ENCODE data around the gene DEPDC4.

DEPDC4 gene

DNA sequence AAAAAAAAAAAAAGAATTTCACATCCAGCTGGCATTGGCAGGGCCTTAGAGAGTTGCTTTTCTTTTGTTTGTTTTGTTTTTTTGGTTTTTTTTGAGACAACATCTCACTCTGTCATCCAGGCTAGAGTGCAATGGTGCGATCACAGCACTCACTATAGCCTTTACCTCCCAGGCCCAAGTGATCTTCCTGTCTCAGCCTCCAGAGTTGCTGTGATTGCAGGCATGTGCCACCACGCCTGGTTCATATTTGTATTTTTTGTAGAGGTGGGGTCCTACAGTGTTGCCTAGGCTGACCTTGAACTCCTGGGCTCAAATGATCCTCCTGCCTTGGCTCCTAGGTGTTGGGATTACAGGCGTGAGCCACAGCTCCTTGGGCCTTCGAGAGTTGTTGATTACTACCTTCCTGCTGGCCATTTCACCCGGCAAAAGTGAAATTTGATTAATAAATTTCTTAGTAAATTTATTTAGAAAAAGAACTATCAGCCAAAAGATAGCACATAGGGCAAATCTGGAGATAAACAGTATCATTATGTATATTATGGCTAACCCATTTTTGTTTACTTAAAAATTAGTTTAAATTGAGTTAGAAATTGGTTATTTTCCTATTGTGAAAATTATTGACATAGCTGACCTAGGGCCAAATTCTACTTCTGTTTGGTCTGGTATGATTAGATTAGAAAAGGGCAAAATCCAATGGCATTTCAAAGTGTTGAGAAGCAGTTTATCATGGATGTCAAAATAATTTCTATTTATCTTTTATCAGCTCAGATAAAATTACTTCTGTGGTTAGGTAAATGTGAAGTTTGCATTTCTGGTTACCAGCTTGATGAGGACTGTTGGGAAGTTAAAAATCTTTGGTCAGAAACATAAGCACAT lies 53.6 kb downstream of the DEPDC4 start:
- no peak for DNase-seq (ENCODE audit: low read depth)

DNA sequence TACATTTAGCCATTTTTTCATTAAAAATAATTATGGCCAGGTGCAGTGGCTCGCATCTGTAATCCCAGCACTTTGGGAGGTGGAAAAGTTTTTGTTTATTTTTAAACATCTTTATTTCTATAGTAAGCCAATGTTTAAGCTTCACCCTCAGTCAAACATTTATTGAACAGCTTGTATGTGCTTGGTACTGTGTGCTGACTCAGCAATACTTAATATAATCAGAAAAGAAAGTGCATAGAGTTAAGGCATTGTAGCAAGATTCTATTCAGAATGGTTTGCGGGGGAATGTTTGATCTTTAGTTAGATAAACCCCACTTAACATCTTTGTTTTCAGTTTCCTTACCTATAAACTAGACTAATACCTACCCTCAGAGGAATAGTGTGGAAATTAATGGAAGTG lies 55.2 kb downstream of the DEPDC4 start:
- no peak for DNase-seq (ENCODE audit: low read depth)

DNA sequence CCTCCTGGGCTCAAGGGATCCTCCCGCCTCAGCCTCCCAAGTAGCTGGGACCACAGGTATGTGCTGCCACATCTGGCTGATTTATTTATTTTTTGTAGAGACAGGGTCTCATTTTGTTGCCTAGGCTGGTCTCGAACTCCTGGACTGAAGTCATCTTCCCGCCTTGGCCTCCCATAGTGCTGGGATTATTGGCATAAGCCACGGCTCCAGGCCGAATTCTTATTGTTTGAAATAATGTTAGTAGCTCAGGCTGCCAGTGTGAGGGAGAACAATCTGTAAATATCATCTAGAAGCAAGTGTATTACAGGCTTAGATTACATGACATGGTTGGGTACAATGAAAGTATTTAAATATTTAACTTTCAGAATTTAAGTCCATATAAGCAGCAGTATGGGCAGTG lies 58.0 kb downstream of the DEPDC4 start:
- no peak for DNase-seq (ENCODE audit: low read depth)

DNA sequence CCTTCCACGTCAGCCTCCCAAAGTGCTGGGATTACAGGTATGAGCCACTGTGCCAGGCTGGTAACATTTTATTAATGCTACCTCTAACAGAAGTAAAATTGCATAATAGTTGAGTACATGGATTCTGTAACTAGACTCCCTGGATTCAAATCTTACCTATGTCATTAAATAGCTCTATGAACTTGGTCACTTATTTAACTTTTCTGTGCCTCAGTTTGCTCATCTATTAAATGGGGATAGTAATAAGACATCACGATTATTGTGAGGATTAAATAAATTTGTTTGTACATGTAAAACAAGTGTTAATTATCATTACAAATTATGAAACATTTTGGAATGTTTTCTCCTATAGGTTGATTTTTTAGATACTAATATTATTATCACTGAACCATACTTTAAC lies 59.6 kb downstream of the DEPDC4 start:
- no peak for DNase-seq (ENCODE audit: low read depth)

DNA sequence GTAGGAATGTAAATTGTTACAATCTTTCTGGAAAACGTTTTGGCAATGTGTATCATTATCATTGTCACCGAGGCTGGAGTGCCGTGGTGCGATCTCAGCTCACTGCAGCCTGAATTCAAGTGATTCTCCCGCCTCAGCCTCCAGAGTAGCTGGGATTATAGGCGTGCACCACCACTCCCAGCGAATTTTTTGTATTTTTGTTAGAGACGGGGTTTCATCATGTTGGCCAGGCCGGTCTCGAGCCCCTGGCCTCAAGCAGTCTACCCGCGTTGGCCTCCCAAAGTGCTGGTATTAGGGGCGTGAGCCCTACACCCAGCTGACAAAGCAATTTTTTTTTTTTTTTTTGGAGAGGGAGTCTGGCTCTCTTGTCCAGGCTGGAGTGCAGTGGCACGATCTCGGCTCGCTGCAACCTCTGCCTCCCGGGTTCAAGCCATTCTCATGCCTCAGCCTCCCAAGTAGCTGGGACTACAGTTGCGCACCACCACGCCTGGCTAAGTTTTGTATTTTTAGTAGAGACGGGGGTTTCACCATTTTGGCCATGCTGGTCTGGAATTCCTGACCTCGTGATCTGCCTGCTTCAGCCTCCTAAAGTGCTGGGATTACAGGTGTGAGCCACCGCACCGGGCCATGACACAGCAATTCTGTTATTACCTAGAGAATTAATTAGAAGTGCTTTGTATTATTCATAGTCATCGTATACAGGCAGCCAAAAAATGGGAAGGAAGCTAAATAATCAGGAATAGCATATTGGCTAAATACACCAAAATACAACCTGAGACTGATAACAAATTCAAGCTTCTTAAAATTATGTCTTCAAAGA lies 65.1 kb downstream of the DEPDC4 start:
- no peak for DNase-seq (ENCODE audit: low read depth)

DNA sequence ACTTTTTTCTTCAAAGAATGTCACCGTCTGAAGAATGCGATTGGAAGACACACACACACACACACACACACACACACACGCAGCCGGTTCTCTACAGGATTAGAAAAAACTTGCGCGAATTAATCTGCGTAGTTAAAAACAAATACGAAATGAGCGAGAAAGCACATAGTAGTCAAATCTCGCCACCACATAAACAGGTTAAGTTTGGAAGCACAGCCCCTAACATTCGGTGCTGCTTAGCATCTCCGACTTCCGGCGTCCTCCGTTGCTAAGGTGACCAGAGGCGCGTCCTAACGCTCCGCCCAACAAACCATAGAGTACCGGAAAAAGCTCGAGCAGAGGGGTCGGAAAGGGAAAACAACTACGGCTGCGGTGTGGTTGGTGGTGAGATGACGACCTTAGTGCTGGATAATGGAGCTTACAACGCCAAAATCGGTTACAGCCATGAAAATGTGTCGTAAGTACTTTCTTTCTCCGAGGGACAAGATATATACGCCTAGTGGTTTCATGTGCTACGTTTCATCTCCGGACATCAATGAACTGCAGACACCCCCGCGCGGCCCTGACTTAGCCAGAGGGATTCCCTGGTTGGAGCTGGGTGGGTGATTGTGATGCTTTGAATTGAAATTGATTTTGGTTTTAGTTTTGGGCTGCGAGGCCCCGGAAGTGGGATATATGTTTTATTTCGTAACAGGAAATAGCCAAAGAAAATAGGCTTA lies 66.3 kb downstream of the DEPDC4 start, which contains the start of gene ACTR6:
TSS of gene ACTR6 (plus strand) at position 353 of the 719 bp plus-strand sequence. CDS start at position 390, 37 bp downstream.
- peak; percentile 88 for DNase-seq (ENCODE audit: low read depth)

DNA sequence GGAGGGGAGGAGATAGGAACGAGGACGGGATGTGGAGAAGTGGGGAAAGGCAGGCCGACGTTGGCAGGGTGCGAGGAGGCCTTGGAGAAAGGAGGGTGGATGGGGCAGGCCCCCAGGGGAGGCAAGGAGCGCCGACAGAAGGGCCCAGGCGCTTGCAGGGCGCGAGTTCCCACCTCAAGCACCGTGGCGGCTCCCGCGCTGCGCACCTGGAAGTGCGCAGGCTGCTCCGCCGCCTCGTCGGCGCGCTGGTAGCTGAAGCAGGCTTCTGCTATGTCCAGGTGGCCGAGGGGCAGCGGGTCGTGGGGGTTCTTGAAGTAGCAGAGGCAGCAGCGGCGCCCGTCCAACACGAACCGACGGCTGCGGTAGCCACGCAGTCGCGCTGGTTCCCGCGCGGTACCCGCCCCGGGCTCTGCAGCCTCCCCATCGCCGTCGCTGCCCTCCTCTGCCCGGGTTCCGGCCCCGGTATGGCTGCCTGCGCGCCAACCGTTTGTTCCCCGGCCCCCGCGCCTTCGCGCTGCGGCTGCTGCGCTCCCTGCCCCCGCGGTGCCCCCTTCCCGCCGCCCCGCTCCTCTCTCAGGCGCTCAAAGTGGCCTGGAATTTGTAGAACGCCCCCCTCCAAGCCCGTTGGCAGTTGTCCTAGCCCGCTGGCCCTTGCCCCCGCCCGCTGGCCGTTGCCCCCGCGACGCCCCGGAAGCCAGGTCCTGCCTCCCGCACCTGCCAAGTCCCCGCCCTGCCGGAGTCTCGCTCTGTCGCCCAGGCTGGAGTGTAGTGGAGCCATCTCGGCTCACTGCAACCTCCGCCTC lies 67.3 kb downstream of the DEPDC4 start:
- DNase-seq (ENCODE audit: low read depth): no peak

DNA sequence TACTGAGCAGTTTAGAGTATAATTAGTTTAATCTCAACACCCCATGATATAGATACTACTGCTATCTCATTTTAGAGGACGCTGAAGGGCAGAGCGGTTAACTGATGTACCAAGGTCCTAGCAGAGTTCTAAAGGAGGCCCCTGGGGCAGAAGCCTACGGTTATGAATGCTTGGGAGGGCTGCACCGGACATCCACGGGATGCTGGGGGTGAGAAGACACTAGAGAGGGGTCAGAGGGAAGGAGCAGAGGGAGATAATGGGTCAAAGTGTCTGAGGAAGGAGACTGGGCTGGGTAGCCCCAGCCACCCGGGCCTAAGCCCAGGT lies 67.9 kb downstream of the DEPDC4 start:
- DNase-seq (ENCODE audit: low read depth): no peak

DNA sequence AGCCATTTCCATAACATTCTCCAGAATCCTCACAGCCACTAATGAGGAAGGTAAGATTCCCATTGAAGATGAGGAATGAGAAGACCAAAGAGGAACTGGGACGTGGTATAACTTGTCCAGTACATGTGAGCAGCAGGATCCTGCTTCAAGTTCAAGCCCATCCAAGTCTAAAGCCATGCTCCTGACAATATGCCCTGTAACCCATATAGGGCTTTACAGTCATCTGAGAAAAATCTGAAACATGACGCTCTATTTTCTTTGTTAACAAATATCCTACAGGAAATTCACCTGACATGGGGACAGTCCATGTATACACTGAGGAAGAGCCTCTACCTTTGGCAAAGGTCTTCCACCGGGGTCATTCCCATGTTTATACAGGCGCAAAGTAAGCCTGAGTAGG lies 69.4 kb downstream of the DEPDC4 start:
- DNase-seq (ENCODE audit: low read depth): no peak

DNA sequence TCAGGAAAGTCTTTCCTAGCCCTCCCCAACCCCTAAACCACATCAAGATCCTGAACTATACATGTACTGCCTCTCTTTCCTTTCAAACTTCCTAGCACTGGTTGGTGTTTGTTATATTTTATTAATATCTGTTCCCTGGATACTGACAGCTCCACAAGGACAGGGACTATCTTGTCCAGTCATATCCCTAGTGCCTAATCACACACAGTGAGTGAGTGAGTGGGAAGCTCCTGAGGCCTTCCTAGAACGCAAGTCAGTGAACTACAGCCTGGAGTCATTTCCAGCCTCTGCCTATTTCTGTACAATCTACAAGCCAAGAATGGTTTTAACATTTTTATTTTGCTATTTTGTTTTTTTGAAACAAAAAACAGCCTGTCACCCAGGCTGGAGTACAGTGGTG lies 73.8 kb downstream of the DEPDC4 start:
- DNase-seq (ENCODE audit: low read depth): no peak
